K562 (cell line): ENCODE results near the gene LMF2. TPM values are rescaled to one million over a fixed set of nuclear protein-coding genes. Genes with fewer than 3 reads are reported as not detected.

Source experiments
- ATAC-seq: fragments of 200-7000 bp; cut with Tn5 transposase; 3 replicates; pipeline ENCODE4 v1.9.1; 2020; ENCODE audit warnings: moderate library complexity
- BruUV-seq: library from RNA; stranded (reverse); fragments of 400-500 nt; replicated peaks from 2 replicates; lab custom pipeline; 2021; lab: Mats Ljungman, UMichigan
- CTCF ChIA-PET: fragments of 300-600 bp; formaldehyde crosslinking; extraction: SDS; loops from one replicate; lab custom pipeline; 2021; ENCODE audit warnings: low intra/inter-chr PET ratio; lab: Yijun Ruan, JAX
- POLR2A ChIA-PET: fragments of 300-600, 350-650 bp; sonication (Branson Sonifier 250); formaldehyde crosslinking; extraction: SDS; loops from one replicate; lab custom pipeline; 2021; ENCODE audit warnings: antibody characterized with exemption, inconsistent platforms; lab: Yijun Ruan, JAX
- DNase-seq, 4 experiments: peaks; one replicate each; pipeline versions ENCODE4 v3.0.0 to v3.0.0-alpha.2; 2011 to 2018; ENCODE audit warnings: low spot score in 3 of 4, mixed read lengths in 3 of 4; ENCODE audit errors: extremely low read depth in 1 of 4
- FAIRE-seq: peaks from 2 replicates; lab custom pipeline; 2011; peaks lifted over from hg19 to GRCh38; lab: Jason Lieb, UNC
- H2AFZ ChIP-seq: 2 replicates; pipeline ENCODE4 v1.6.0; 2011; ENCODE audit warnings: low read depth, low read length, control low read depth, inconsistent platforms
- H3K27ac ChIP-seq: fragments of 200-600 bp; 3 replicates; pipeline ENCODE4 v1.8.0; 2011; ENCODE audit warnings: low read depth, mild to moderate bottlenecking, control low read depth, inconsistent platforms, low read length, moderate library complexity, mixed read lengths; ENCODE audit errors: extremely low read depth
- H3K27me3 ChIP-seq, 2 experiments: fragments of 300-600 bp in 1 of 2; 2 replicates in 1 of 2; 3 replicates in 1 of 2; pipeline versions ENCODE4 v1.6.0 to v1.8.0; 2011; ENCODE audit warnings: inconsistent platforms in 2 of 2, low read length in 2 of 2, mild to moderate bottlenecking in 1 of 2, mixed read lengths in 1 of 2, moderate library complexity in 1 of 2; ENCODE audit not compliant: control insufficient read depth in 2 of 2, insufficient read depth in 2 of 2
- H3K36me3 ChIP-seq: fragments of 300-600 bp; 3 replicates; pipeline ENCODE4 v1.8.0; 2011; ENCODE audit warnings: mild to moderate bottlenecking, low read length, inconsistent platforms; ENCODE audit not compliant: control insufficient read depth, insufficient read depth
- H3K4me1 ChIP-seq, 2 experiments: fragments of 200-600 bp in 1 of 2; replicated peaks in 1 of 2; 2 replicates in 1 of 2; 3 replicates in 1 of 2; pipeline versions ENCODE4 v1.5.1 to v1.8.0; 2011; ENCODE audit warnings: inconsistent platforms in 2 of 2, low read length in 2 of 2, mild to moderate bottlenecking in 1 of 2, mixed read lengths in 1 of 2, moderate library complexity in 1 of 2; ENCODE audit not compliant: control insufficient read depth in 2 of 2, insufficient read depth in 2 of 2
- H3K4me2 ChIP-seq: 2 replicates; pipeline ENCODE4 v1.6.1; 2011; ENCODE audit warnings: low read length, control low read depth, inconsistent platforms, mixed read lengths; ENCODE audit not compliant: insufficient read depth
- H3K4me3 ChIP-seq: fragments of 200-600 bp; sonication (generic), shearing (Covaris generic); 2 replicates; pipeline ENCODE4 v1.5.1; 2016; ENCODE audit warnings: control low read depth, inconsistent platforms
- H3K79me2 ChIP-seq: fragments of 200-600 bp; 3 replicates; pipeline ENCODE4 v1.8.0; 2011; ENCODE audit warnings: low read length, inconsistent platforms; ENCODE audit not compliant: control insufficient read depth, insufficient read depth
- H3K9ac ChIP-seq, 2 experiments: 2 replicates each; pipeline versions ENCODE4 v1.6.0 to v1.6.1; 2011; ENCODE audit warnings: low read depth in 2 of 2, low read length in 2 of 2, control low read depth in 1 of 2, inconsistent platforms in 1 of 2, mild to moderate bottlenecking in 1 of 2, mixed read lengths in 1 of 2; ENCODE audit not compliant: insufficient read depth in 1 of 2
- H3K9me1 ChIP-seq: one replicate; pipeline ENCODE4 v1.6.0; 2011; ENCODE audit warnings: inconsistent platforms, mild to moderate bottlenecking, low read length, moderate library complexity; ENCODE audit not compliant: control insufficient read depth, insufficient read depth
- H3K9me3 ChIP-seq: replicated peaks from 2 replicates; pipeline ENCODE4 v1.5.1; 2011; ENCODE audit warnings: low read depth, low read length, inconsistent platforms; ENCODE audit not compliant: control insufficient read depth, insufficient read depth
- H4K20me1 ChIP-seq: replicated peaks from 2 replicates; pipeline ENCODE4 v1.6.1; 2011; ENCODE audit warnings: low read length, inconsistent platforms, mixed read lengths; ENCODE audit not compliant: control insufficient read depth, insufficient read depth
- CBX5 ChIP-seq: IDR thresholded peaks from 2 replicates; pipeline ENCODE4 v1.6.1; 2014; ENCODE audit warnings: low read depth, borderline replicate concordance
- CHCHD3 ChIP-seq: fragments of 250-450 bp; sonication (Bioruptor Pico); IDR thresholded peaks from 2 replicates; pipeline ENCODE4 v2.1.2; 2022; ENCODE audit warnings: mild to moderate bottlenecking
- ILF3 ChIP-seq: fragments of 450-650 bp; IDR thresholded peaks from 2 replicates; pipeline ENCODE4 v1.6.1; 2018; ENCODE audit warnings: antibody characterized with exemption, mild to moderate bottlenecking, moderate library complexity, borderline replicate concordance
- POLR3A ChIP-seq: IDR thresholded peaks from 2 replicates; pipeline ENCODE4 v1.6.1; 2011; ENCODE audit warnings: borderline replicate concordance, mild to moderate bottlenecking, moderate library complexity; ENCODE audit not compliant: insufficient read length, insufficient read depth; ENCODE audit errors: extremely low read depth
- RBFOX2 ChIP-seq: fragments of 200-400 bp; formaldehyde crosslinking; IDR thresholded peaks from 2 replicates; pipeline ENCODE4 v1.6.1; 2017; ENCODE audit warnings: low read depth, mild to moderate bottlenecking, low read length, moderate library complexity
- SMAD4 ChIP-seq: fragments of 250-450 bp; sonication (Bioruptor Pico); conservative IDR thresholded peaks from 2 replicates; pipeline ENCODE4 v1.8.0; 2021; ENCODE audit warnings: inconsistent platforms, mild to moderate bottlenecking, moderate library complexity
- ZBTB7A ChIP-seq: IDR thresholded peaks from 2 replicates; pipeline ENCODE4 v1.6.1; 2011; ENCODE audit warnings: low read depth, mild to moderate bottlenecking, low read length, moderate library complexity, borderline replicate concordance; ENCODE audit not compliant: control insufficient read depth
- ZNF124 ChIP-seq: sonication (generic); formaldehyde crosslinking; IDR thresholded peaks from 2 replicates; pipeline ENCODE4 v1.8.1; 2022; ENCODE audit warnings: missing genetic modification reagents
- ZNF134 ChIP-seq: fragments of 250-450 bp; sonication (Bioruptor Pico); conservative IDR thresholded peaks from 2 replicates; pipeline ENCODE4 v1.4.0; 2020
- ZNF253 ChIP-seq: fragments of 250-450 bp; sonication (Bioruptor Pico); conservative IDR thresholded peaks from 2 replicates; pipeline ENCODE4 v1.6.1; 2021; ENCODE audit warnings: mild to moderate bottlenecking
- ZNF644 ChIP-seq: fragments of 200-800 bp; sonication (Bioruptor generic); IDR thresholded peaks from 2 replicates; pipeline ENCODE4 v1.6.1; 2016; ENCODE audit warnings: low read depth, missing genetic modification characterization, missing compliant biosample characterization
- WGBS: fragments of 100-300 bp; shearing (Covaris generic); methylation state at CpG from one replicate; pipeline ENCODE4 v1.1.6; 2016; ENCODE audit warnings: low coverage, mixed read lengths; ENCODE audit not compliant: insufficient coverage; ENCODE audit errors: missing lambda C conversion rate; 5-methylcytosine and 5-hydroxymethylcytosine counted together
- in situ Hi-C: fragments of 300-500 bp; cut with MboI; formaldehyde crosslinking; loops from 4 replicates; pipeline ENCODE4 v1.15.0; 2018; ENCODE audit warnings: inconsistent platforms, mixed read lengths
- intact Hi-C: fragments of 100-400 bp; cut with micrococcal nuclease; formaldehyde crosslinking; loops from 2 replicates; pipeline ENCODE4 v1.14.2; 2022
- polyA plus RNA-seq, 8 experiments: library from polyadenylated mRNA; depleted of rRNA in 4 of 8; stranded (reverse) in 5 of 8; unstranded in 3 of 8; fragments of >200 nt; fragmentation: Nextera tagmentation in 2 of 8; fragmentation: Illumina TruSeq in 1 of 8; extraction: Ambion mirVana in 2 of 8; extraction: Trizol in 1 of 8; gene quantifications; 2 replicates each; pipeline versions ENCODE4 v1.2.1 to v1.2.3, GENCODE V29; 2011 to 2014; ENCODE audit warnings: inconsistent platforms in 1 of 8, missing spikeins in 1 of 8
- total RNA-seq, 7 experiments: library from RNA; depleted of rRNA in 6 of 7; stranded (reverse); fragments of >200 nt in 6 of 7; fragmentation: Illumina TruSeq in 2 of 7; extraction: Trizol in 2 of 7; gene quantifications; 2 replicates each; pipeline versions ENCODE4 v1.2.1 to v1.2.3, GENCODE V29; 2011 to 2021; ENCODE audit warnings: low replicate concordance in 1 of 7
- TF ChIP-seq, protein P1 (sequence below): fragments of 450-650 bp; IDR thresholded peaks from 2 replicates; pipeline ENCODE4 v1.6.1; 2017; ENCODE audit warnings: mild to moderate bottlenecking, moderate library complexity
- TF ChIP-seq, protein P2 (sequence below): fragments of 450-650 bp; formaldehyde crosslinking; IDR thresholded peaks from 2 replicates; pipeline ENCODE4 v1.4.0; 2022; ENCODE audit warnings: missing genetic modification characterization
- TF ChIP-seq, protein P3 (sequence below): sonication (generic); formaldehyde crosslinking; IDR thresholded peaks from 2 replicates; pipeline ENCODE4 v1.8.1; 2023; ENCODE audit warnings: mild to moderate bottlenecking, missing genetic modification reagents

The LMF2 gene
- total and polyA plus RNA-seq, 9 of the 15 experiments (the other 6 are each of a cell fraction or from before 2014, with no cell fraction given) = 0.08 to 37.1 (median 7.6) TPM

DNA sequence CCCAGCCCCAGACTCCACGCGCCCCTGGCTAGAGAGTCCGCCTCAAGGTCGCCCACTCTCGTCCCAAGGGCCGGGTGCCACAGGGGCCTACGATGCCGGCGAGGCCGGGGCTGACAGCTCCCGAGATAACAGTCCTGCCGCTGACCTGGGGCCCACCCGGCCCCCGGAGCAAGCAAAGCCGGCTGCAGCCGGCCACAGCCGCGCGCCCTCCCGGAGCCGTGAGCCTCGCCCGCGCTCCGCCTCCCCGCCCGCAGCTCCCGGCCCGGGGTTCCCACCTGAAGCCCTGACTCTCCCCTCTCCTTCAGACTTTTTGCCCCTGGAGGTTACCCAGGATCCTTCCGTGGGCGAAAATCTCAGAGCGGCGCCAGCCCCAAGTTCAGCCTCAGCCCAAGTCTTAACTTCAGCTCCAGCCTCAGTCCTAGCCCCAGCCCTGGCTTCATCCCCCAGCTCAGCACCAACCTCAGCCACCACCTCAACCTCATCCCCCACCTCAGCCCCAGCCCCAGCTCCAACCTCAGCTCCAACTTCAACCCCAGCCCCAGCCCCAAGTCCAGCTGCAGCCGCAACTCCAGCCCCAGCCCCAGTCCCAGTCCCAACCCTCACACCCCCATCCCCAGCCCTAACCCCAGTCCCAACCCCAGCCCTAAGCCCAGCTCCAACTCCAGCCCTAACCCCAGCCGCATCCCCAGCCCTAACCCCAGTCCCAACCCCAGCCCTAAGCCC is 39.9 kb upstream of the LMF2 start (continued):
- TF ChIP-seq ZNF134 (CRISPR knock-in tag) (no peak), CBX5 (no peak), POLR3A (no peak), ZNF124 (CRISPR knock-in tag) (no peak)

DNA sequence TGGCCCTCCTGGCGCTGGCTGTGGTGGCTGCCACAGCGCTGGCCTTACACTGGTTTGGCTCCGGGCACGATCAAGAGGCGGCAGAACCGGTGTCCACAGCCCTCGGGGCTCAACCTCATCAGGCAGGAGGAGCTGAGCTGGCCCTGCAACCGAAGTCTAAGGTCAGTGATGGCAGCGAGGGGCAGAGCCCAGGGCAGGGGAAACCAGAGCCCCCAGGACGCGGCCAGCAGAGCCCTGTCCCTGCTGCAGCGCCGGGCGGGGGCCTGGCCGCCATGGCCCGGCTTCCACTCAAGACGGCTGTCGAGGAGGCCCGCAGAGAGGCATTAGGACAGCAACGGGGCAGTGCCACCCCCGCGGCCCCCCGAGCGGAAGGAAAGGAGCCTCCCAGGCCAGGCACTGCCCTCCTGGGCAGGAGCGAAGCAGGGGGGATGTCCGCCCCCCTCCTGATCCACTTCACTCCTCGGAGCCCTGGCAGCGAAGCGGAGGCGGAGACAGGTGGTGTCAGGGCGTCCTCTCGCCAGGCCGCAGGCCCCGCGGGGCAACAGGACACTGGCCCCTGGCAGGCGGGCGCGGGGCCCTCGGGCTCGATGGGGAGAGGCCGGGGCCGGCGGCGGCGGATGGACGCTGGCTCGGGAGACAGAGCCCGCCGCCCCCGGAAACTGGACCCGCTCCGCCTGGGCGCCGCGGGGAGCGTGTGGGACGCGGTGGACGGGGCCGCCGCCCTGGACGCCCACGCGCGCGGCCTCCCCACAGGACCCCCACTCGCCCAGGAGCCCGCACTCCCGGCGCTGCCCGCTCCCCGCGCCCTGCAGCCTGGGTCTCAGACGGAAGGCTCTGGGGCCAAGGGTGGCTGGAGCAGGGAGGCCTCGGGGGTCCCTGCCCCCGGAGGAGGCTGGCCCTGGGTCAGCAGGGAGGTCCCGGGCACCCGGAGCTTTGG is 39.1 kb upstream of the LMF2 start:
- BruUV-seq = no TSS peak
- Histone ChIP-seq H3K4me3 (no peak overlapping the region), H3K4me2 (no peak overlapping the region), H3K27me3 (peaks cover 0 to 6% of the 10 kb centered on the region in 2 experiments; a peak in 1 of 5 replicates), H3K9me1 (no peaks in the 10 kb centered on the region), H3K36me3 (no peaks in the 10 kb centered on the region), H4K20me1 (no peaks in the 10 kb centered on the region), H3K79me2 (no peaks in the 10 kb centered on the region), H3K4me1 (peaks cover 0 to 38% of the 10 kb centered on the region in 2 experiments; a peak in 3 of 5 replicates), H2AFZ (no peak overlapping the region), H3K9me3 (no peaks in the 10 kb centered on the region), H3K9ac (no peak overlapping the region), H3K27ac (no peak overlapping the region)
- DNase-seq (peak in 2 of 4 experiments; percentile 43 to 44), ATAC-seq (no peak), FAIRE-seq (no peak)
- intact Hi-C loops (no loop called here), in situ Hi-C loops (no loop called here)
- WGBS = 54% methylated on average over 33 of the region's 78 CpGs
- ChIA-PET CTCF (no interaction called here), POLR2A (interaction anchor here (0.6 kb wide), 1 partner anchor 308 kb away, joined by 4 read pairs; no protein-coding TSS in a partner anchor)
- TF ChIP-seq ZNF253 (CRISPR knock-in tag) = no peak
- TF ChIP-seq ZNF644 (tag) = no peak
- TF ChIP-seq, protein P1, sequence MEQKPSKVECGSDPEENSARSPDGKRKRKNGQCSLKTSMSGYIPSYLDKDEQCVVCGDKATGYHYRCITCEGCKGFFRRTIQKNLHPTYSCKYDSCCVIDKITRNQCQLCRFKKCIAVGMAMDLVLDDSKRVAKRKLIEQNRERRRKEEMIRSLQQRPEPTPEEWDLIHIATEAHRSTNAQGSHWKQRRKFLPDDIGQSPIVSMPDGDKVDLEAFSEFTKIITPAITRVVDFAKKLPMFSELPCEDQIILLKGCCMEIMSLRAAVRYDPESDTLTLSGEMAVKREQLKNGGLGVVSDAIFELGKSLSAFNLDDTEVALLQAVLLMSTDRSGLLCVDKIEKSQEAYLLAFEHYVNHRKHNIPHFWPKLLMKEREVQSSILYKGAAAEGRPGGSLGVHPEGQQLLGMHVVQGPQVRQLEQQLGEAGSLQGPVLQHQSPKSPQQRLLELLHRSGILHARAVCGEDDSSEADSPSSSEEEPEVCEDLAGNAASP = no peak
- TF ChIP-seq SMAD4 = 0 out of 2 replicates have a peak, but pooled peaks have one; percentile 20
- TF ChIP-seq RBFOX2 = peak; percentile 56
- no peak for TF ChIP-seq ILF3
- TF ChIP-seq, protein P2, sequence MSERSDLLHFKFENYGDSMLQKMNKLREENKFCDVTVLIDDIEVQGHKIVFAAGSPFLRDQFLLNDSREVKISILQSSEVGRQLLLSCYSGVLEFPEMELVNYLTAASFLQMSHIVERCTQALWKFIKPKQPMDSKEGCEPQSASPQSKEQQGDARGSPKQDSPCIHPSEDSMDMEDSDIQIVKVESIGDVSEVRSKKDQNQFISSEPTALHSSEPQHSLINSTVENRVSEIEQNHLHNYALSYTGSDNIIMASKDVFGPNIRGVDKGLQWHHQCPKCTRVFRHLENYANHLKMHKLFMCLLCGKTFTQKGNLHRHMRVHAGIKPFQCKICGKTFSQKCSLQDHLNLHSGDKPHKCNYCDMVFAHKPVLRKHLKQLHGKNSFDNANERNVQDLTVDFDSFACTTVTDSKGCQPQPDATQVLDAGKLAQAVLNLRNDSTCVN (CRISPR knock-in tag) = no peak
- TF ChIP-seq CHCHD3 = no peak
- TF ChIP-seq ZBTB7A = no peak
- TF ChIP-seq, protein P3, sequence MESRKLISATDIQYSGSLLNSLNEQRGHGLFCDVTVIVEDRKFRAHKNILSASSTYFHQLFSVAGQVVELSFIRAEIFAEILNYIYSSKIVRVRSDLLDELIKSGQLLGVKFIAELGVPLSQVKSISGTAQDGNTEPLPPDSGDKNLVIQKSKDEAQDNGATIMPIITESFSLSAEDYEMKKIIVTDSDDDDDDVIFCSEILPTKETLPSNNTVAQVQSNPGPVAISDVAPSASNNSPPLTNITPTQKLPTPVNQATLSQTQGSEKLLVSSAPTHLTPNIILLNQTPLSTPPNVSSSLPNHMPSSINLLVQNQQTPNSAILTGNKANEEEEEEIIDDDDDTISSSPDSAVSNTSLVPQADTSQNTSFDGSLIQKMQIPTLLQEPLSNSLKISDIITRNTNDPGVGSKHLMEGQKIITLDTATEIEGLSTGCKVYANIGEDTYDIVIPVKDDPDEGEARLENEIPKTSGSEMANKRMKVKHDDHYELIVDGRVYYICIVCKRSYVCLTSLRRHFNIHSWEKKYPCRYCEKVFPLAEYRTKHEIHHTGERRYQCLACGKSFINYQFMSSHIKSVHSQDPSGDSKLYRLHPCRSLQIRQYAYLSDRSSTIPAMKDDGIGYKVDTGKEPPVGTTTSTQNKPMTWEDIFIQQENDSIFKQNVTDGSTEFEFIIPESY = no peak
